GM18505 (cell line): ENCODE measurements around the gene FBXO45.
A peak's percentile ranks its signal among the peaks of the same experiment; 100 is the strongest.
"Not testable (repeated sequence)": the region's sequence is repeated elsewhere in the genome, so short reads cannot be mapped to it uniquely, and the experiment has no call there.

Source experiments
- ATAC-seq: cut with Tn5 transposase; IDR thresholded peaks from one replicate; pipeline ENCODE4 v1.9.1; 2021; ENCODE audit not compliant: unreplicated experiment
- POLR2A ChIP-seq: IDR thresholded peaks from 4 replicates; pipeline ENCODE4 v1.6.1; 2011; ENCODE audit warnings: borderline replicate concordance; ENCODE audit not compliant: insufficient read depth, insufficient read length; ENCODE audit errors: extremely low read depth

FBXO45 gene

GRCh38 chr3:196568246-196569002 lies at the start of gene FBXO45, which contains the start of gene WDR53:
TSS of gene FBXO45 (plus strand) at chr3:196568660. CDS start at chr3:196568985, 325 bp downstream.
TSS of gene WDR53 (minus strand) at chr3:196568554. CDS start at chr3:196561475, 7,079 bp downstream.
- ATAC-seq = peak; percentile 90
- peak; percentile 89 for TF ChIP-seq POLR2A

- no peak for TF ChIP-seq POLR2A
- no peak for ATAC-seq
These were observed 49.3 kb upstream of the FBXO45 start for GRCh38 chr3:196518966-196519717.

DNA sequence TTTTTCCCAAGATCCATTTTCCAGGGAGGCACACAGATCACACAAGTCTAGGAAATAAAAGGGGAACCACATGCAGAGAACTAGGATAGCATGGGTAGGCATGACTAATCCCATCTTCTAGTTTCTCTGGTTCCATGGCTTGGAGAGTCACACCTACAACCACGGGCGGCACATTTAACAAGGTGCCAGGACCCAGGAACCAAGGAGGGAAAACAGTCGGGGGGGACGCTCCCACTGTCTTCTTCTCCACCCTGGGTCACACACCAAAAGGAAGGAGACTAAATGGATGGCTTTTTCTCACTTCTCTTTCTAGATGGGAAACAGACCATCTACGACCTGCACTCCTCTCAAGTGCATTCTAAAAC lies 48.8 kb upstream of the FBXO45 start:
- ATAC-seq = no peak
- TF ChIP-seq POLR2A = no peak

DNA sequence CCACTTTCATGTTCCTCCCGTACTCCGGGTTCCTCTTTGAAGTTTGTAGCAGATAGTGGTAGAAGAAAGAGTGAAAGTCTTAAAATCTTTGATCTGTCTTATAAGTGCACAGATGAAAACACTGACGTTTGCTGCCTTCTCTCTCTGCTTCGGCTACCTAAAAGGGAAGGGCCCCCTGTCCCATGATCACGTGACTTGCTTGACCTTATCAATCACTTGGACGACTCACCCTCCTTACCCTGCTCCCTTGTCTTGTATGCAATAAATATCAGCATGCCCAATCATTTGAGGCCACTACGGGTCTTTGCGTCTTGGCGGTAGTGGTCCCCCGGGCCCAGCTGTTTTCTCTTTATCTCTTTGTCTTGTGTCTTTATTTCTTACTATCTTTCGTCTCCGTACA lies 47.2 kb upstream of the FBXO45 start:
- not testable (repeated sequence) for ATAC-seq

GRCh38 chr3:196523841-196524240 lies 44.6 kb upstream of the FBXO45 start:
- ATAC-seq = no peak
- TF ChIP-seq POLR2A = no peak

DNA sequence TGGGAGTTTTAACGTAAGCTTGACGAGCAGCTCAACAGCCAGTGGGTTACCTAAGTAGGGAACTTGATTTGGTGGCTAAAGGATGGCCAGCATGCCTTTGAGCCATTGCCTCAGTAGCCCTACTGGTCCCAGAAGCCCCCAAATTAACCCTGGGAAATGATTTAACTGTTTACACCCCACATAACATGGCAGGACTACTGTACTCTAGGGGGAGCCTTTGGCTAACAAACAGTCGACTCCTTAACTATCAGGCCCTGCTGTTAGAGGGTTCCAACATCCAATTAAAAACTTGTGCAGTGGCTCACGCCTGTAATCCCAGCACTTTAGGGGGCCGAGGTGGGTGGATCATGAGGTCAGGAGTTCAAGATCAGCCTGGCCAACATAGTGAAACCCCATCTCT lies 43.9 kb upstream of the FBXO45 start:
- TF ChIP-seq POLR2A = no peak
- no peak for ATAC-seq

DNA sequence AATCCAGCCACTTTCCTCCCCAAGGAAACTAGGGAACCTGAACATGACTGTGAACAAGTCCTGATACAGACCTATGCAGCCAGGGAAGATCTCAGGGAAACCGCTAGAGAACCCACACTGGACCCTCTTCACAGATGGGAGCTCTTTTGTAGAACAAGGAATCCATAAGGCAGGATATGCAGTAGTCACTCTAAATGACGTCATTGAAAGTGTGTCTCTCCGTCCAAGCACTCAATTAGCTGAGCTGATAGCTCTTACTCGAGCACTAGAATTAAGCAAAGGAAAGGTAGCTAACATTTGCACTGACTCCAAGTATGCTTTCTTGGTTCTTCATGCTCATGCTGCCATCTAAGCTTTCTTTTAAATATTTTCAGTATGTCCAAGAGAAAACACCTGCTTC lies 43.3 kb upstream of the FBXO45 start:
- no peak for ATAC-seq
- no peak for TF ChIP-seq POLR2A

DNA sequence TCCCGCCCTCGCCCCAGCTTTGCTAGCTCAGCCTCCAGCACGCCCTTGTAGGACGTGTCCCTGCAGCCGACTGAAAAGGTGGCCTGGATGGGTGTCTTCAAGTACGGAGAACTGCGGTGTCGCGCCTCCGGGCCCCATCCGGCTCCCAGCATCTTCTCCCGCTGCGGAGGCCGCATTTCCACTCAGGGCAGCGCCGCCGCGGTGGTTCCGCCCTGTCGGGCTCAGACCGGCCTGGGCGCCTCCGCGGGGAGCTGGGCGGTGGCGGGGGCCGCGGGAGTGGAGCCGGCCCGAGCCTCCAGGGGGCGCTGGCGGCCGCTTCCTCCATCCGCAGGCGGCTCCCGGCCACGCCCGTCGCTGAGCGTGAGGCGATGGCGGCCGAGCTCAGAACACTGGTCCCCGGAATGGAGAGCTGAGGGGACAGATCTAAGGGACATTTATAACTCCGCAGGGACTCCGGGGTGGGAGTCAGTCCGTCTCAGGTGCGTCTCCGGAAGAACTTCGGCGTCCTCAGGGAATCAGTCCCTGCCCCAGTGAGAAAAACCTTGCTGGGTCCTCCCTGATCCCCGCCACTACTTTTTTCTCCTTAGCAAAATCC lies 39.7 kb upstream of the FBXO45 start:
- peak; percentile 86 for TF ChIP-seq POLR2A
- ATAC-seq = peak; percentile 78

DNA sequence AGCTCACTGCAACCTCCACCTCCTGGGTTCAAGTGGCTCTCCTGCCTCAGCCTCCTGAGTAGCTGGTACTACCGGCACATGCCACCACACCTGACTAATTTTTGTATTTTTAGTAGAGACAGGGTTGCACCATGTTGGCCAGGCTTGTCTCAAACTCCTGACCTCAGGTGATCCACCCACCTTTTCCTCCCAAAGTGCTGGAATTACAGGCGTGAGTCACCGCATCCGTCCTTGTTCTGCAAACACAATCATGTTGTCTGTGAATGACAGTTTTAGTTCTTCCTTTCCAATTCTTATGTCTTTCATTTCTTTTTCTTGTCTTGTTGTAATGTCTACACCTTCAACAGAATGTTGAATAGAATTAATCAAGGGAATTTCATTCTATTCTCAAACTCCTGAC lies 37.0 kb upstream of the FBXO45 start:
- no peak for TF ChIP-seq POLR2A
- ATAC-seq = no peak

- no peak for TF ChIP-seq POLR2A
- ATAC-seq = no peak
These were observed 35.2 kb upstream of the FBXO45 start for GRCh38 chr3:196533260-196533681.

DNA sequence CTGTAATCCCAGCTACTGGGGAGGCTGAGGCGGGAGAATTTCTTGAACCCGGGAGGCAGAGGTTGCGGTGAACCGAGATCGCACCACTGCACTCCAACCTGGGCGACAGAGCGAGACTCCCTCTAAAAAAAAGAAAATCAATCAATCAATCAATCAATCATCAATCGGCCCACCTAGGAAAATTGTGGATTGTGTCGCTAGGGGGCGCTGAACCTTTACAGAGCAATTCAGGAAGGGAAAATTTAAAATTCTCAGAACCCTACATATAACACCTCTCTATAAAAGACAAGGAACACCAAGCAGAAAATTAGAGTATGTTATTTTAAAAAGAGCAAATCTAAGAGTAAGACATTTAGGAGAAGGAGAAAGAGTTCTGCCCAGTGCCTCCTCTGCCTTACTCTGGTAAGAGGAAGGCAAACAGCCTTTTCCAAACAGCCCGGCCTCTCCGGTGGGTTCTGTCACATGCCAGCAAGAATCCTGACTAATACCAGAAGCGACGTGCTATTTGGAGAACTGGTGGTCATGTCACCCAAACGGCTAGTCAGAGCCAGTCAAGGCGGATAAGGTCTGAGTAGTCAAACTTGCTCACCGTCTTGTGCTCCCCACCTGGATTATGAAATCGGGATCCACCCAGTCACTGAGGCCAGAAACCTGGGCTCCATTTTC lies 31.0 kb upstream of the FBXO45 start:
- no peak for ATAC-seq
- TF ChIP-seq POLR2A = no peak

- ATAC-seq = no peak
- TF ChIP-seq POLR2A = no peak
These were observed 26.6 kb upstream of the FBXO45 start for GRCh38 chr3:196541684-196542445.

- ATAC-seq = no peak
These were observed 23.9 kb upstream of the FBXO45 start for GRCh38 chr3:196544491-196544992.

GRCh38 chr3:196546537-196546936 lies 21.9 kb upstream of the FBXO45 start:
- ATAC-seq = no peak
- TF ChIP-seq POLR2A = no peak

More at GRCh38 chr3:196544491-196544992, 23.9 kb upstream of the FBXO45 start:
- no peak for TF ChIP-seq POLR2A
